SK-N-SH treated with all-trans-retinoic acid at 6 μM for 48 hours (cell line): ENCODE measurements around the gene PLEKHG4B.

Experiments
- ARNTL ChIP-seq: fragments of 450-650 bp; formaldehyde crosslinking; IDR thresholded peaks from 2 replicates; pipeline ENCODE4 v1.5.0; 2020; ENCODE audit warnings: low read depth, mild to moderate bottlenecking, moderate library complexity, borderline replicate concordance
- CSDC2 ChIP-seq: fragments of 250-450 bp; sonication (Bioruptor Pico); IDR thresholded peaks from 2 replicates; pipeline ENCODE4 v1.5.0; 2020; ENCODE audit warnings: mild to moderate bottlenecking, moderate library complexity
- GLIS3 ChIP-seq: fragments of 250-450 bp; sonication (Bioruptor Pico); IDR thresholded peaks from 2 replicates; pipeline ENCODE4 v1.5.0; 2020; ENCODE audit warnings: mild to moderate bottlenecking, moderate library complexity
- PATZ1 ChIP-seq: fragments of 250-450 bp; sonication (Bioruptor Pico); IDR thresholded peaks from 2 replicates; pipeline ENCODE4 v1.8.0; 2020; ENCODE audit warnings: mild to moderate bottlenecking, moderate library complexity, borderline replicate concordance
- PPARA ChIP-seq: fragments of 250-450 bp; sonication (Bioruptor Pico); IDR thresholded peaks from 2 replicates; pipeline ENCODE4 v1.5.0; 2020; ENCODE audit warnings: mild to moderate bottlenecking, borderline replicate concordance
- RARB ChIP-seq: fragments of 250-450 bp; sonication (Bioruptor Pico); IDR thresholded peaks from 2 replicates; pipeline ENCODE4 v1.8.0; 2021; ENCODE audit warnings: mild to moderate bottlenecking, moderate library complexity
- ZC3H10 ChIP-seq: fragments of 250-450 bp; sonication (Bioruptor Pico); IDR thresholded peaks from 2 replicates; pipeline ENCODE4 v1.5.1; 2021; ENCODE audit warnings: mild to moderate bottlenecking, moderate library complexity
- ZFP3 ChIP-seq: fragments of 250-450 bp; sonication (Bioruptor Pico); IDR thresholded peaks from 2 replicates; pipeline ENCODE4 v1.5.0; 2020; ENCODE audit warnings: mild to moderate bottlenecking, moderate library complexity
- ZNF8 ChIP-seq: fragments of 450-650 bp; formaldehyde crosslinking; IDR thresholded peaks from 2 replicates; pipeline ENCODE4 v1.5.0; 2020; ENCODE audit warnings: mild to moderate bottlenecking, moderate library complexity
- TF ChIP-seq, protein P1 (sequence below): fragments of 250-450 bp; sonication (Bioruptor Pico); IDR thresholded peaks from 2 replicates; pipeline ENCODE4 v1.5.1; 2021; ENCODE audit warnings: mild to moderate bottlenecking, moderate library complexity

GRCh38 chr5:129820-130219 is 37.9 kb downstream of the PLEKHG4B start:
- TF ChIP-seq ZNF8 (no peak), PATZ1 (no peak), ARNTL (CRISPR knock-in tag) (no peak), PPARA (CRISPR knock-in tag) (no peak), RARB (CRISPR knock-in tag) (no peak), ZFP3 (CRISPR knock-in tag) (no peak), ZC3H10 (CRISPR knock-in tag) (no peak), CSDC2 (CRISPR knock-in tag) (no peak), GLIS3 (no peak)
- TF ChIP-seq, protein P1, sequence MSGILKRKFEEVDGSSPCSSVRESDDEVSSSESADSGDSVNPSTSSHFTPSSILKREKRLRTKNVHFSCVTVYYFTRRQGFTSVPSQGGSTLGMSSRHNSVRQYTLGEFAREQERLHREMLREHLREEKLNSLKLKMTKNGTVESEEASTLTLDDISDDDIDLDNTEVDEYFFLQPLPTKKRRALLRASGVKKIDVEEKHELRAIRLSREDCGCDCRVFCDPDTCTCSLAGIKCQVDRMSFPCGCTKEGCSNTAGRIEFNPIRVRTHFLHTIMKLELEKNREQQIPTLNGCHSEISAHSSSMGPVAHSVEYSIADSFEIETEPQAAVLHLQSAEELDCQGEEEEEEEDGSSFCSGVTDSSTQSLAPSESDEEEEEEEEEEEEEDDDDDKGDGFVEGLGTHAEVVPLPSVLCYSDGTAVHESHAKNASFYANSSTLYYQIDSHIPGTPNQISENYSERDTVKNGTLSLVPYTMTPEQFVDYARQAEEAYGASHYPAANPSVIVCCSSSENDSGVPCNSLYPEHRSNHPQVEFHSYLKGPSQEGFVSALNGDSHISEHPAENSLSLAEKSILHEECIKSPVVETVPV (CRISPR knock-in tag): no peak
